ENCODE results near the gene TP53I11. TPM values are rescaled to one million over a fixed set of nuclear protein-coding genes. Genes with fewer than 3 reads are reported as not detected.

The TP53I11 gene
- total and polyA plus RNA-seq, 11 donors = 24.0 to 91.3 (median 39.4) TPM

DNA sequence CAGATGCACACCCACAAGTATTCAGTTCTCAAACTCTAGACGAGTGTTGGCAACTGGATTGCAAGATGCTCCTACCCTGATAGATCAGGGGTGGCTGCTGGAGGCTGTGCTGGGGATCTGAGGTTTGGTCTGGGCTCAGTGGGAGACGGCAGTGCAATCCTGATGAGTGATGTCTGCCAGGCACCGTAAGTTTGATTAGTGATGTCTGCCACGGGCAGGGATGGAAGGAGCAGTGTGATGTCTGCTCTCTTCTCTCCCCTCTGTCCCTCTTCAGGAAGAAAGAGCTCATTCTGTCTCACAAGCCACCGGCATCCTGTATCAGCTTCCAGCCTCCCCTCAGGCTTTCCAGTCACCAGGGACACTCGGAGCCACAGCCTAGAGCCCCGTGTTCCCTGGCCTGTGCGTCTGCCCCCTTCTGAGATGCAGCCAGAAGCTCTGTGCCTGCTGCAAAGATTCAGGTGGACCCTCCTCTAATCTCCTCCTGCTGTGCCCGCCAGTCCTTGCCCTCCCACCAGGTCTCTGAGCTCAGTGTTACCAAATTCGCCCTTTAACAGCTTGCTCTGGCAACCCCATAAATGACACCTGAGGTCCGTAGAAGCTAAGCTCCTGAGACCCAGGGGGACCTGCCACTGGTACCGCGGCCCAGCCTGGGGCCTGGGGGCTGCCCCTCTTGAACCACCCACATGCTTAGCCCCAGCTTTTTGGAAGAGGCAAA is 19.9 kb downstream of the TP53I11 start:
- H3K27ac ChIP-seq = no peak overlapping the region
- H3K4me3 ChIP-seq = no peak overlapping the region
- no peak for TF ChIP-seq CTCF (IDR thresholded peaks at IDR 0.05)
- TF ChIP-seq POLR2A (IDR thresholded peaks at IDR 0.05) = no peak
- no peaks in the 10 kb centered on the region for H3K9me3 ChIP-seq
- intact Hi-C loops (cut with DNase I) = loop anchor here in 8 of 10 donors (5.0 to 10.0 kb wide), 5 partner anchors 56 to 404 kb away; partner anchors contain the start of gene SYT13 (in 1 of the 8)
- no peak for DNase-seq
- ATAC-seq = no peak
- H3K36me3 ChIP-seq = peaks cover 0 to 37% (median 11%) of the 10 kb centered on the region in 9 donors
- WGBS, 4 donors = 72 to 77% (median 73%) methylated on average over 13 of the region's 13 CpGs
- H3K4me1 ChIP-seq = peaks cover 0 to 19% (median 1%) of the 10 kb centered on the region in 12 donors
- H3K27me3 ChIP-seq = no peaks in the 10 kb centered on the region

DNA sequence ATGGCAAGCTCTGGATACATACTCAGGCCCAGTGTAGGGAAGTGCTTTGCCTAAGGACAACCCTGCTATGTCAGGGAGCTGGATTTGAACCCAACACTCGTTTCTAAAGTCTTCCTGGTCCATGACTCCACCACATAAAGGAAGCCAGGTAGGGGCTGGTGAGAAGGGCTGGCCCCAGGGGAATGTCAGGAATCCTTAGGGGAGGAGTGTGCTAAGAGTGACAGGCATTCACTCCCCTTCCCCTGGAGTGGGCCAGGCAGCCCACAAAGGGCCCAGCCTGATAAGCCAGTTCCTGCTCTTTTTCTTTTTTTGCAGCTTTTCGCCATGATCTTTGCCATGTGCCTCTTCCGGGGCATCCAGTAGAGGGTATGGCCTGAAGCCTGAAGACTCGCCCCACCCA is 21.9 kb downstream of the TP53I11 start:
- peaks cover 0 to 26% (median 11%) of the 10 kb centered on the region in 9 donors for H3K36me3 ChIP-seq
- no peaks in the 10 kb centered on the region for H3K9me3 ChIP-seq
- WGBS, 4 donors = 68 to 80% (median 72%) methylated on average over 4 of the region's 4 CpGs

GRCh38 chr11:44928144-44928543 is 22.5 kb downstream of the TP53I11 start:
- H3K27ac ChIP-seq = no peak overlapping the region
- H3K4me3 ChIP-seq = no peak overlapping the region
- no peak for ATAC-seq

More for the DNA sequence above, 21.9 kb downstream of the TP53I11 start:
- intact Hi-C loops (cut with DNase I) = loop anchor here in 1 of 10 donors (5.0 kb wide), 1 partner anchor 403 kb away; no protein-coding TSS in a partner anchor
- DNase-seq (no peak), ATAC-seq (no peak)
- no peak overlapping the region for H3K4me3 ChIP-seq
- H3K27me3 ChIP-seq = no peaks in the 10 kb centered on the region
- H3K27ac ChIP-seq = no peak overlapping the region
- TF ChIP-seq POLR2A (IDR thresholded peaks at IDR 0.05) (no peak), CTCF (IDR thresholded peaks at IDR 0.05) (no peak)
- H3K4me1 ChIP-seq = peaks cover 0 to 24% (median 9%) of the 10 kb centered on the region in 12 donors

More at GRCh38 chr11:44928144-44928543, 22.5 kb downstream of the TP53I11 start:
- no peaks in the 10 kb centered on the region for H3K27me3 ChIP-seq
- H3K36me3 ChIP-seq = peaks cover 0 to 32% (median 11%) of the 10 kb centered on the region in 9 donors
- DNase-seq = no peak
- no peaks in the 10 kb centered on the region for H3K9me3 ChIP-seq
- WGBS, 4 donors = 79 to 88% (median 82%) methylated on average over 4 of the region's 4 CpGs
- TF ChIP-seq POLR2A (IDR thresholded peaks at IDR 0.05) = no peak
- TF ChIP-seq CTCF (IDR thresholded peaks at IDR 0.05) = no peak
- intact Hi-C loops (cut with DNase I) = loop anchor here in 1 of 10 donors (5.0 kb wide), 1 partner anchor 404 kb away; no protein-coding TSS in a partner anchor
- peaks cover 0 to 24% (median 9%) of the 10 kb centered on the region in 12 donors for H3K4me1 ChIP-seq
